ACHN (cell line): ENCODE data around the gene PPP1R37.

Experiments
- DNase-seq: peaks from one replicate; pipeline ENCODE4 v3.0.0-alpha.2; 2015
- in situ Hi-C: cut with HindIII; loops from 2 replicates; pipeline ENCODE4 v1.10.0; 2017; ENCODE audit warnings: low sequenced_read_pairs, low pct_ligation_motif_present, low pct_unique_long_range_greater_than_20kb

PPP1R37 gene

DNA sequence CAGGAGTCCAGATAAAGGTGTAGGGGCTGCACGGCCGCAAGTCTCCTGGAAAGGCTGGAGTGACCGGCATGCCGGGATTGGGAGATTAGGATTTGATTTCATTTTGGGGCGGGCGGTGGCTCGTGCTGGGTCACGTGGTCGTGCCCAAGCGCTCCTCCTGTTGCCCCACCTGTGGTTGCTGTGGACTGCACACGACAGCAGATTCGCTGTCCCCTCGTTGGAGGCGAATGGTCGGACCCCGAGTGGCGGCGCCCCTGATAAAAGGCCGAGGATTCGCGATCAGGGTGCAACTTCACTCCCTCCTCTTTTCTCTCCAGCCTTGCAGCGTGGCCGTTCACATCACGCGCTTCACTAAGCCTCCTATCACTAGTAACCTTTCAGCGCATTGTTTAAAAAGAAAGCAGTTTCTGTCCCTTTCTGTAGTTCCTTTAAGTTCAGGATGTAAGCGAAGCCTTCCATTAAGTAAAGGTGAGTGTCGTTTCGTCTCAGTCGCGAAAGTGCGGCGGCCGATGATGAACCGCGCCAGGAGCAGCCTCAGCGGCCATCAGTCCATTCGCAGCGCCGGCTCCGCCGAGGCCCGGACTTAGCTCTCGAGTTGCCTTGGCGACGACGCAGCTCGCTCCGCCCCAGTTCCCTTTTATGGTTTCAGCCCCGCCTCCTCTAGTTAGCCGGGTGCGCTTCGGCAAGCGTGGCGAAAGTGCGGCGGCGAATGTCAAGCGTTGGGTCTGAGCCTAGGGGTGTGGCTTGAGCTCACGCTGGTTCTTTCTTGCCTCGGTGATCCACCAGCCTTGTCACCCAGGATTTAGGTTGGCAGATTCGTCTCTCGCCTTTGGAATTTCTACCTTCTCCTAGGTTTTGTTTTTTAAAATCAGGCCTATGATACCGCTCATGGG is 1.7 kb upstream of the PPP1R37 start:
- in situ Hi-C loops = no loop called here
- peak; percentile 97 for DNase-seq

DNA sequence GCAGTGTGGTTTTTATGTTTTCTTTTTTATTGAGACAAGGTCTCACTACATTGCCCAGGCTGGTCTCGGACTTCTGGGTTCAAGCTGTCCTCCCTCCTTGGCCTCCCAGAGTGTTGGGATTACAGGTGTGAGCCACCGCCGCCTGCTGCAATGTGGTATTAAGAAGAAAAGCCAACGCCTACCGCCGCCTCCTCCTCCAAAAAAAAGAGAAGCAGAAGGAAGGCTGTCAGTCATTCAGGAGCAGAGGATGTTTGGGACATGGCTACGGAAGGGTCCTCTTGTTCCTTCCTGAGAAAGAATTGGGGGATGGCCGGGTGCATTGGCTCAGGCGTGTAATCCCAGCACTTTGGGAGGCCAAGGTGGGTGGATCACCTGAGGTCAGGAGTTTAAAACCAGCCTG is 1.2 kb downstream of the PPP1R37 start:
- in situ Hi-C loops = no loop called here
- no peak for DNase-seq

DNA sequence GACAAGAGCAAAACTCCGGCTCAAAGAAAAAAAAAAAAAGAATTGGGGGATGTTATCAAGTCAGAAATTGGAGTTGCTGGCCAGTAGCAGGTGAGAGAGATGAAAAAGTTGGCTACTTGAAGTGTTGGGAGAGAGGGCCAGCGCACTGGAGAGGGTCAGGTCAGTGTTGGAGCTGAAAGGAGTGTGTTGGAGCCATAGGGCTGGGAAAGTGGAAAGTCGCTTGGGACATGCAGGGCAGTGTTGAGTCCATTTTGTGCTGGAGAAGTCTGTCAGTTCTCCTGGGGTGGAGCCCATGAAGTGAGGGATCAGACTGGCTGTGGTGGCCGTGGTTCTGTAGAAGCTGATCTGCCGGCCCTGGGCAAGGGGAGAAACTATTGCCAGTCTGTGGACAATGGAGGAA is 1.7 kb downstream of the PPP1R37 start:
- DNase-seq = no peak
- in situ Hi-C loops = no loop called here

- in situ Hi-C loops = no loop called here
- no peak for DNase-seq
These were observed 2.8 kb downstream of the PPP1R37 start for GRCh38 chr19:45095496-45096413.

GRCh38 chr19:45096700-45097099 is 3.7 kb downstream of the PPP1R37 start:
- in situ Hi-C loops = no loop called here
- DNase-seq = no peak

DNA sequence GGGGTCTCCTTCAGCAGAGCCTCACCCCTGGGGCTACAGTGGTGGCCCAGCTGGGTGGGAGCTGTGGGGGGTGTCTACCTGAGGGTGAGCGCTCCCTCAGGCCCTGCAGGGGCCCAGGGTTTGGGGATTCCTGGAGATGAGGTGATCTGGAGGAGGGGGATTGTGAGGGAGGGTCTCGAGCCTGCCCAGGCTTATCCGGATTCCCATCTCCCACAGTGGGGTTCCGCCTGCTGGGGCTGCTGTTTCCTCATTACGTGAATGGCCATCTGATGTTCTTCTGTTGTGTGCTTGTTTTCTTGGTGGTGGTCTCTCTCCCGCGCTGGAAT is 4.4 kb downstream of the PPP1R37 start:
- no peak for DNase-seq
- in situ Hi-C loops = no loop called here

DNA sequence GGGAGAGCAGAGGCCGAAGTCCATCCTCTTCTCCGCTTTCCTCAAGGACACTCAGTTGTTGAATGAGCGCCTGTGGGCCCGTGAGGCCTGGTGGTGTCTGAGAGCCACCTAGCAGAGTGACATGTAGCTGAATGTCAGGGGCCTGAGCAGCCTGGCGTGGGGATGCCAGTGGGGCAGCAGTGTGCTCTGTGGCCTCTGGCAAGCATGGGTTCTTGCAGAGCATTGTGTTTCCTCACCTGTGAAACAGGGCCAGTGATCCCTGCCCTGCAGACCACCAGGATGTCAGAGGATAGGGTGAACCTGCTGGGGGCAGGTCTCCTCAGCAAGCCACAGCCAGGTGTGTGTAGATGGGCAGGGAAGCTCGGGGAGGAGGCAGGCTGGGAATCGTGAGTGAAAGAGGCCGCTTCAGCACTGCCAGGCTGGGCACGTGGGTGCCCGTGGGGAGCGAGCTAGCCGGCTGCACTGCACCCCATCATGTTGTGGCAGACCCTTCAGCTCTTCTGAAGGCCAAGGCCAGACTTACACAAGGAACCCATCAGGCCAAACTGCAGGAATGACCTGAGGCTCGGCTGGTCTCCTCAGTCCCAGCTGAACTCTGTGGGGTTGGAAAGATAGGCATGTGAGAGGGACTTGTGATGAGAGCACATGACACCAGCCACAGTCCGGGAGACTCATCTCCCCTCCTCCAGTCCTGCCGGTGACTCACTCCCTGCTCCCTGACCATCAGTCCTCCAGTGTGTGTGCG is 5.0 kb downstream of the PPP1R37 start:
- in situ Hi-C loops = no loop called here
- DNase-seq = peak; percentile 88

DNA sequence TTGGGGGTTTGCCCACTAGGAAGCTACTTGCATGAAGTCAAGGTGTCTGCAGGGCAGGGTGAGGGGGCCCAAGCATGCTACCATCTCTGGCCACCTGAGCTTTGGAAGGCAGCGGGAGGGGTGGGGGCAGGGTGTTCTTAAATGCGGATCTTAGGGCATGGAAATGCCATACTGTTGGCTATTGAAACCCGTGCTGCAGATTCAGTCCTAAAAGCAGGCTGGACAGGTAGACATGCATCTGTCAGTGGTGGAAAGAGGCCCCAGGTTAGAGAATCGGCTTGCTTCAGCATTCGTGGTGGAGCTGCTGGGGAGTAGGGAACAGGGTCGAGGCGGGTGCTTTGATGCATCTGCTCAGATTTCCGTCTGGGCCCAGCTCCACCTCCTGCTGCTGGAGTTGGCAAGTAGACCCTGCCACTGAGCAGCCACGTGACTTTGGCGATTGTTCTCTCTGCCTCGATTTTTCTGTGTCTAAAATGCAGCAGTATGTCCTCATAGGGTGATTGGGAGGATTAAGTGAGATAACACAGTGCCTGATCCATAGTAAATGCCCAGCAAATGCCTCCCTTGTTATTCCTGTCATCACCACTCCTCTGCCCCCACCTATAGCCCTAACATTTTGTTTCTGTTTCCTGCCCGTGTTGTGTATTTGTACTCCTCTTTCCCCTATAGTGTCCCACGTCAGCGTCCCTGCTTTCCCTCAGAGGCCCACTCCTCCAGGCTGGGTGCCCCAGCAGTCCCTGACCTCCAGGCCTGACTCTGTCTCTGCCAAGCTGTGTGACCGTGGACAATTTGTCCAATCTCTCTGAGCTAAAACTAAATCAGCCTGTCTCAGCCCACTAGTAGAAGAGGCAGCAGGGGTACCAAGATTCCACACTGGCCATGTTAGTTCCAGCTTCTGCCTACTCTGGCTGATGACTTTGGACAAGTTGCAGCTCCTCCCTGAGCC is 5.8 kb downstream of the PPP1R37 start:
- no peak for DNase-seq
- in situ Hi-C loops = no loop called here

GRCh38 chr19:45099467-45100191 is 6.7 kb downstream of the PPP1R37 start:
- in situ Hi-C loops = no loop called here
- no peak for DNase-seq

DNA sequence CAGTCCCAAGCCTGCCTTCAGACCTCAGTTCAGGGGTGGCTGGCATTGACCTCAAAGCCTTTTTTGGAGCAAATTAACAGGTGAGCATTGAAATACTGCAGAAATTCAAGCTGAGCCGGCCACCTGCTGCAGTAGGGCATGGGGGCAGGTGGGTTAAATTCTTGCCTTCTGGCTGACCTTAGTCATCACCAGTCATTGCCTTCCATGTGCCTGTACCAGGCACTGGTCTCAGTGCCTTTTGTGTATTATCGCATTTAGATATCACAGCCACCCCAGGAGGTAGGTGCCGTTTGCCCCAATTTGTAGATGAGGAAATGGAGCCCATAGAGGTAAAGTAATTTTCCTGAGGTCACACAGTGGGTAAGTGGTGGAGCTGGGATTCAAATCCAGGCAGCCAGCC is 7.2 kb downstream of the PPP1R37 start:
- in situ Hi-C loops = no loop called here
- DNase-seq = no peak

DNA sequence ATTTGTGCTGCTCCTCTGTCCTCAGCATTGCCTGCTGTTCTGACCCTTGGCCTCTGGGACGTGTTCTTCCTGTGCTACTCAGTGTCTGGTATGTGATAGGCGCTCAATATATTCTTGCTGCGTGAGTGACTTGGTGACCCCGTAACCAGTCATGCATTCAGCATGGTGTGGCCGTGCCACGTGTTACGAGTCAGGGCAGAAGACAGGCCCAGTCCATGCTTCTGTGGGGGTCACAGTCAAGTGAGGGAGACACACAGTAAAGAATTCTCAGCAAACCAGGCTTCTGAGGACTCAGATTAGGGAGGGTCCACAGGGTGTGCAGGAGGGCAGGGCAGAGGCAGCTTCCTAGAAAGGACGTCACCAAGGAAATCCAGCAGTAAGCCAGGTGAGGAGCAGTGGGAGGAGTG is 7.9 kb downstream of the PPP1R37 start:
- DNase-seq = no peak
- in situ Hi-C loops = no loop called here

GRCh38 chr19:45101806-45102205 is 8.8 kb downstream of the PPP1R37 start:
- in situ Hi-C loops = no loop called here
- DNase-seq = no peak

DNA sequence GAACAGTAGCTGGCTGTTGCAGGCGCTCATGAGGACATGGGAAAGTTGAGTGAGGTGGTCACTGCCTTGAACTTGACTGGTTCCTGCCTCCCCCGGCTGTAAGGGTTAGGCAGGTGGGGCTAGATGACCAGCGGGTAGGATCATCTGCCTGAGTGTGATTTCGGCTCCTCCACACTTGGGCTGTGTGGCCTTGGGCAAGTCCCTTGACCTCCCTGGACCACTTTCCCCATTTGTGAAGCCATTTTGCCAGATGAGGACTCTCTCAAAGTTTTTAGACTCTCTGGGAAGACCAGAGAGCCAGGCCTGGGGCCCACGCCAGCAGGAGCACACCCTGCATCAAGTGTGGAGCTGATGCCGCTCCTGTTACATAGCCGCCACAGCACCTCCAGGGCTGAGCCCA is 9.5 kb downstream of the PPP1R37 start:
- no peak for DNase-seq
- in situ Hi-C loops = no loop called here

GRCh38 chr19:45103156-45103507 is 10.2 kb downstream of the PPP1R37 start:
- no peak for DNase-seq

DNA sequence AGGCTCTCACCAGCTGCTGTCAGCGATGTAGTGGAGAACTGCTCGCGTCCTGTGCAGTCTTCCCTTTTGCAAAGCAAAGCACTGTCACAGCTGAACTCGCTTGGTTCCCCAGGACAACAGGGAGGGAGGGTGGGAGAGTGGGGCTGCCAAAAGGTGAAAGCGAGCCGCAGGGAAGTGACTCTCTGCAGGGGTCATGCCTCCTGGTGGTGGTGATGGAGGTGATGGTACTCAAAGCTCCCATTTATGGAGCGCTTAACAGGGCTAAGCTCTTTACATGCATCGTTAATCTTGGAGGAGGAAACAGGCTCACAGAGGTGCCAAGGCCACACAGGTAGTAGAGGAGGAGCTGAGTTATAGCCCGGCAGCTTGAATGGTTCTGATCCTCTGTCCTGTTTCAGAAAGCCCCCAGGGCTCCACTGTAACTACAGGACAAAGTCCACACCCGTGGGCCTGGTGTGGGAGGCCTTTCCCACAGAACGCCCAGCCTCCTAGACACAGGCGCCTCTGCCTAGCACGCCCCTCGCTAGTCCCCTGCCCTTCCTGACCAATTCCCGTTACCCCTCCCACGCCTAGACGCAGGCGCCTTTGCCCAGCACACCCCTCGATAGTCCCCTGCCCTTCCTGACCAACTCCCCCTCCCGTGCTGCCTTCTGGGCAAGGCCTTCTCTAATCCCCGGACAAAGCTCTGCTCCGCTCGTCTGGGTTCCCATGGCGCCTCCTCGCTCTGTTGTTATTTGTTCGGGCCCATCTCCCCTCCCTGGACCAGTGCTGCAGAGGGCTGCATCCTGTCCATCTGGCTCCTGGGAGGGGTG is 10.7 kb downstream of the PPP1R37 start:
- no peak for DNase-seq
- in situ Hi-C loops = no loop called here

More at GRCh38 chr19:45103156-45103507, 10.2 kb downstream of the PPP1R37 start:
- in situ Hi-C loops = no loop called here

DNA sequence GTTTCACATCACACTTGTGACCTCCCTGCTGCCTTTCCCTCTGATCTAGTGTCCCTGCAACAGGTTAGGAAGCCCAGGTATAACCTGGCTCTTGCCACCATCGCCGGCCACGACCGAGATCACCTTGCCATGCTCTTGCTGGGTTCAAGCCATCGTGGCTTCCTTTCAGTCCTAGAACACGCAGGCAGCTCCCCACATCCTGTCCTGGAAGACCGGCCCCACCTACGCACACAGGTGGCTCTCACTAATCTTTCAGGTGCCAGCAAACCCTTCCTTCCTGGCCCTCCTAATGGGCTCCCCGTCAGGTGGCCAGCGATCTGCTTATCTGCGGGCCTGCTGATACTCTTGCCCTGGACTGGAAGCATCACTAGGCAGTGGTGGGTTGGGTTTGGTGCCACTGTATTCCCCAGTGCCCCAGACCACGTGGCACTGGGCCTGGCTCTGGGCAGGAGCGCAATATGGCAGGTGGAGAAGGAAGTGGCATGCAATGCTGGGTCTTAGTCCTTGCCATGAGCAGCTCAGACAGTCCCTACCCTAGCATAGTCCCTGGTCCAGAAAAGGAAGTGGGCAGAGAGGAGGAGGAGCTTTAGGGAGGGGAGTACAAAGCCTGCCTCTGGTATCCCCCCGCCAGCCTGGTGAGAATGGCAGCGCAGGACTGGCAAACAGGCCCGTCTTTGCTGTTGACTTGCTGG is 11.8 kb downstream of the PPP1R37 start:
- DNase-seq = no peak
- in situ Hi-C loops = no loop called here
